Activated naive CD8-positive, alpha-beta T cell treated with anti-CD3 and anti-CD28 coated beads, Interleukin-2, amount 50 U/mL, for 16 hours (primary cell): ENCODE results near the gene TNRC6C.
"Not testable (repeated sequence)": the region's sequence is repeated elsewhere in the genome, so short reads cannot be mapped to it uniquely, and the experiment has no call there.

Experiments used
- DNase-seq: peaks from one replicate; pipeline ENCODE4 v3.0.0-alpha.2; 2020; ENCODE audit warnings: low read depth, low spot score

The TNRC6C gene

DNA sequence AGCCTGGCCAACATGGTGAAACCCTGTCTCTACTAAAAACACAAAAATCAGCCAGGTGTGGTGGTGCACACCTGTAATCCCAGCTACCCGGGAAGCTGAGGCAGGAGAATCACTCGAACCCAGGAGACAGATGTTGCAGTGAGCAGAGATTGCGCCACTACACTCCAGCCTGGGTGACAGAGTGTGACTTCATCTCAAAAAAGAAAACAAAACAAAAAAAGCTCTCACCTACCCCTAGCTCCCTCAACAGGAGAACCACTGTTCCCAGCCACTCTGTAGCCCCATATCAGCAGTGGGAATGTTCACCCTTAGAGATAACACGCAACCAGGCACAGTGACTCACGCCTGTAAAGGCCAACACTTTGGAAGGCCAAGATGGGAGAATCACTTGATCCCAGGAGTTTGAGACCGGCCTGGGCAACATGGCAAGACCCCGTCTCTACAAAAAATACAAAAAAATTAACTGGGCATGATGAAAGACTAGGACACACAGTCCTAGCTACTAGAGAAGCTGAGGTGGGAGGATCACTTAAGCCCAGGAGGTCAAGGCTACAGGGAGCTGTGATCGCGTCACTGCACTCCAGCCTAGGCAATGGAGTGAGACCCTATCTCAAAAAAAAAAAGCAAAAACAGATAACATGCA is 177.5 kb downstream of the TNRC6C start:
- DNase-seq: no peak

DNA sequence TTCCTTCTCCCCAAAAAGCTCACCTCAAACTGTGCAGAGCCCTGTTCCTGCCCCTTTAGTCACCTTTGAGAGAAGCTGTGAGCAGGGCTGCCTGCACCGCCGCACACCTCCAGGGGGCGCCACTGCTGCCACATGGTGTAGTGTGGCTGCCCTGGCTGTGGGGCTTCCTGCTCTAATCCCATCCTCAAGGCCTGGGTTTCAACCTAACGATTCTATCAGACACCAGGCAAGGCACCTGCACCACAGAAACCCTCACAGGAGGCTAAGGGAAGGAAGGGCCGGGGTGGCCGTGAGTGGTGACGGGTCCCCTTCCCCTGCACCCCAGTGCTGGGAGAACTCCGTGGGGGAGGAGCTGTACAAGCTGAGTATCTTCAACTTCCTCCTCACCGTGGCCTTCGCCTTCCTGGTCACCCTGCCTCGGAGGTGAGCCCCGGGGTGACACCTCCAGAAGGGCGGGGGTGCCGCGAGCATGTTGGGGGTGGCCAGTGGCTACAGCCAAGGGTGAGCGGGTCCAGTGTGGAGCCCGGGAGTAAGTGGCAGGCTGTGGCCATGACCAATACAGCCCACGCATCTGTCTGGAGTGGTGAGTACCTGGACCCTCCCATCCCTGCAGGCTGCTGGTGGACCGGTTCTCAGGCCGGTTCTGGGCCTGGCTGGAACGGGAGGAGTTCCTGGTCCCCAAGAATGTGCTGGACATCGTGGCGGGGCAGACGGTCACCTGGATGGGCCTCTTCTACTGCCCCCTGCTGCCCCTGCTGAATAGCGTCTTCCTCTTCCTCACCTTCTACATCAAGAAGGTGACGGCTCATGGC is 179.1 kb downstream of the TNRC6C start:
- no peak for DNase-seq

DNA sequence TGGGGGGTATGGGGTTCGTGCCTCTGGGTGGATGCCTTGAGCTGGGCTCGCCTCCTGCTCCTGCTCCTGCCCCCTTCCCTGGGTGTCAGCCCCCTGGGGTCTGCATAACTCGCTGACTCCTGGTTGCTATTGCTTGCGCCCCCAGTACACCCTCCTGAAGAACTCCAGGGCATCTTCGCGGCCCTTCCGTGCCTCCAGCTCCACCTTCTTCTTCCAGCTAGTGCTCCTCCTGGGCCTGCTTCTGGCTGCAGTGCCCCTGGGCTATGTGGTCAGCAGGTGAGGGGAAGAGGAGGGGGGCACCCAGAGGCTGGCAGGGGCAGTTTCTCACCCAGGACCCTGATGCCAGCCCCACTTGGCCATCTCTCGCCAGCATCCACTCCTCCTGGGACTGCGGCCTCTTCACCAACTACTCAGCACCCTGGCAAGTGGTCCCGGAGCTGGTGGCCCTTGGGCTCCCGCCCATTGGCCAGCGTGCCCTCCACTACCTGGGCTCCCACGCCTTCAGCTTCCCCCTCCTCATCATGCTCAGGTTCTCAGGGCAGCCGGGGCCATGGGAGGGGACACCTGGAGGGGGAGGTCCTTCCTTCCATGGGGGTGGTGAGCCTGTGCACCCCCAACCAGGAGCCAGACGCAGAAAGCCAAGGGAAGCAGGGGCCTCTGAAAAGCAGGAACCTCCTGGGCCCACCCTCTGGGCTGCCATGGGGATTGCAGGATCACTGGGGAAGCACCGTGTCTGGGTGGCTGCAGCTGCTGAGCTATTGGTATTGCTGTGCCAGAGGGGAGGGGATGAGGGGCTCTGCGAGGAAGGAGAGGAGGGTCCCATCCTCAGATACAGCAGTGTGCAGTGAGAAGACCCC is 179.9 kb downstream of the TNRC6C start:
- DNase-seq: no peak

DNA sequence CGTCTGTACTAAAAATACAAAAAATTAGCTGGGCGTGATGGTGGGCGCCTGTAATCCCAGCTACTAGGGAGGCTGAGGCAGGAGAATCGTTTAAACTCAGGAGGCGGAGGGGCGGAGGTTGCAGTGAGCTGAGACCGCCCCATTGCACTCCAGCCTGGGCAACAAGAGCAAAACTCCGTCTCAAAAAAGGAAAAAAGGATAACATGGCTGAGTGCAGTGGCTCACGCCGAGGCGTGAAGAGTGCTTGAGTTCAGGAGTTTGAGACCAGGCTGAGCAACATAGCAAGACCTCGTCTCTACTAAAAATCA is 181.3 kb downstream of the TNRC6C start:
- DNase-seq: not testable (repeated sequence)

DNA sequence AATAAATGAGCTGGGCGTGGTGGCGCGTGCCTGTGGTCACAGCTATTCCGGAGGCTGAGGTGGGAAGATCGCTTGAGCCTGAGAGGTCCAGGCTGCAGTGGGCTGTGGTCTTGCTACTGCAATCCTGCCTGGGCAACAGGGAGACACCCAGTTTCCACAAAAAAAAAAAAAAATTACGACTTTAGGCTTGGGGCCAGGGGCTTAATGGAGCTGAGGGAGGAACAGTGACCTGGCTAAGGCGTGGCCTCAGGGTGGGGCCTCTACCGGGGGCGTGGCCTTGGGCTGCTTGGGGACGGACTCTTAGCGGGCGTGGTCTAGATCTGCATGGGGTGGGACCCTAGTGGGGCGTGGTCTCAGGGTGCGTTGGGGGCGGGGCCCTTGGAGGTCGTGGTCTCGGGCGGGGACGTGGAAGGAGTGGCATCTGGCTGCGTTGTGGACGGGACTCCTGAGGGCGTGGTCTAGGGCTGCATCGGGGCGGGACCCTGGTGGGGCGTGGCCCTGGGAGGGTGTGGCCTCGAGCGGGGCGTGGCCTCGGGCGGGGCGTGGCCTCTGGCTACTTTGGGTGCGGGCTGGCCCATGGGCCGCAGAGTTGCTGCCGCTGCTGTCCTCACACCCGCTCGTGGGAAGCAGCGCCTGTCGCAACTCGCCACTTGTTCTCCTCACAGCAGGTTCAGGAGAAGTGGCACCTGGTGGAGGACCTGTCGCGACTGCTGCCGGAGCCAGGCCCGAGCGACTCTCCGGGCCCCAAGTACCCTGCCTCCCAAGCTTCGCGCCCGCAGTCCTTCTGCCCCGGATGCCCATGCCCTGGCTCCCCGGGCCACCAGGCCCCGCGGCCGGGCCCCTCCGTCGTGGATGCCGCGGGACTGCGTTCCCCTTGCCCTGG is 181.9 kb downstream of the TNRC6C start:
- DNase-seq: peak; percentile 87

DNA sequence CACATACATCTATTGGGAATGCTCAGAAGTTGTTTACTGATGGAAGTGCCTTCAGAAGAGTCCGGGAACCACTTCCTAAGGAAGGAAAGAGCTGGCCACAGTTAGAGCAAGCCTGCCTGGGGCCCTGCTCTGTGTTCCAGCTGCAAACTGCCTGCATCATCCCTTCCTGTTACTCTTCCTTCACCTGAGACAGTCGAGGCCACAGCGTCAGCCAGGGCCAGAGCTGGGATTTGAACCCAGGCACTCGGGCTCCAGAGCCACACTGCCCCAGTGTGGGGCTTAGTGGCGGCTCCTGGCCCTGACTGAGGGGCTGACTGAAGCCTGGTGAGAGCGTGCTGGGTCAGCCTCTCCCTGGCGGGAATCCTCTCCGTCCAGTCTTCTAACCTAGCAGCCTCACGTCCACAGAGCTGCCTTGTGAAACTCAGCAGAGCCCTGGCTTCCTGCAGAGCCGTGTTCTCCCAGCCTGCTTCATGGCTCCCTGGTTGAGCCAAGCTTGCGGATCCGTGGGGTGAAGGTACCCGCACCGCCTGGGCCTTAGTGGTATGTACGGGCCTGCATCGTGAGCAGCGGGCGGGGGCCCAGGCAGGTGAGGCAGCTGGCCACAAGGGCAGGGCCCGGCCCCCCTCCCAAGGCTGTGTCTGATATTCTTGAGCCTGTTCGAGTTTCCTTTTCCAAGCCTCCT is 183.1 kb downstream of the TNRC6C start:
- DNase-seq: no peak

DNA sequence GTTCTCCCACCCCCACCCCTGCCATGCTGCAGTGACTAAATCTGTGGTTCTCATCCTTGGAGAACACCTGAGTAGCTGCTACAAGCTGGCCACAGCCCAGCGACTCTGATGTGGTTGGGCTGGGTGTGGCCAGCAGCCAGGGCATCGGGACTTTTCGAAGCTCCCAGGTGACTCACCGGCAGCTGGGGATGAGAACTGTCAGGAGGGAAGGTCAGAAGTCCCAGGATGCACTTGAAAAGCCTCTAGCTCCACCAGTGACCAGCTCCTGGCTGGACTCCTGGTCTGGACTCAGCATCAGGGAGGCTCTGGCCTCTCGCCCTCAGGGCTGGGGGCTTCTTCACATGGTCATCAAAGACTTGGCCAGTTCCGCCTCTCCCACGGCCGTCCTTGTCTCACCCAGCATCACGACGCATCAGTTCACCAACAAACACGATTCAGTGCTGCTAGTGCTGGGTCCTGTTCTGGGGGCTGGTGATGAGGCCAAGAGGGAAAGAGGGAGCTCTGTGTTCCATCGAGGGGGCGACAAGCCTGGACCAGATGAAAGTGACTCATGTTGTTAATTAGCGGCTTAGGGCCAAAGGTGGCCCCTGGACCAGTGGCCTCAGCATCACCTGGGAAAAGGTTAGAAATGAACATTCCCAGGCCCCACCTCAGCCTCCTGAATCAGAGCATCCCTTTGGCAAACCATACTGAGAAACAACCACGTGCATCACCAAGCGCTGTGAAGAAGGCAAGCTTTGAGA is 183.8 kb downstream of the TNRC6C start:
- no peak for DNase-seq

DNA sequence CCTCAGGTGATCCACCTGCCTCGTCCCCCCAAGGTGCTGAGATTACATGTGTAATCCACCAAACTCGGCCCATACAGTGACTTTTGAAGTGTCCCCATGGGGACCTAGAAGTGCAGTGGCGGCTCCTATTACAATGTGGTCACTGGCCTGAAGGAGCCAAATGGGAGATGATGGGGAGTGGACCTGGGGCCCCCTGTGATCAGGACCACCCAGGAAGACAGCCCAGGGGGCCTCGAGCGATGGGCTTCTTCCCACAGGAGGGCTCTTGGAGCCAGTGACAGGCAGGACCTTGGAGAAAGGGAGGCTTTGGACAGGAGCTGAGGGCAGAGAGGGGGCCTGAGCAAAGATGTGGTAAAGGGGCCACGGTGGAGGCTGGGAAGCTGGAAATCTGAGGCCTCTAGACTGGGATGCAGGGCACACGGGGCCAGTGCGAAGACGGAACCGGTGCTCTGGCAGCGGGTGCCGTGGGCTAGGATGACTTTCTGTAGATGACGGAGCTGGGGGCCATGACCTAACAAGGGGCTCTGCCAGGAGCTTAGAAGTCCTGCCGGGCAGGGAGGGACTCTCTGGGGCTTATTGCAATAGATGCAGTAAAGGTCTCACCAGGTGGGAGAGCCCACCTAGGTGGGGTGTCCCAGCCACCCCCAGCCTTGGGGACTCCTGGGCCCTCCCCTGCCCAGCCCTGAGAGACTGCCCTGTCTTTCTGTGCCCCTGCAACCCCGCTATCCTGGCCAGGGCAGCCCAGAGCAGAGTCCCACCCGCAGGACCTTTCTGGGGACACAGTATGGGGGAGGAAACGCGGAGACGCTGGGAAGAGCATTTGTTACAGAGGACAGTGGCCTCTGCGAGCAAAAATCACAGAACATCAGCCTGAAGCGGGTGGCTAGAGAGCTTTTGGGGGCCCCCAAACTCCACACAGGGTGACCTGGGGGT is 185.0 kb downstream of the TNRC6C start:
- DNase-seq: no peak

DNA sequence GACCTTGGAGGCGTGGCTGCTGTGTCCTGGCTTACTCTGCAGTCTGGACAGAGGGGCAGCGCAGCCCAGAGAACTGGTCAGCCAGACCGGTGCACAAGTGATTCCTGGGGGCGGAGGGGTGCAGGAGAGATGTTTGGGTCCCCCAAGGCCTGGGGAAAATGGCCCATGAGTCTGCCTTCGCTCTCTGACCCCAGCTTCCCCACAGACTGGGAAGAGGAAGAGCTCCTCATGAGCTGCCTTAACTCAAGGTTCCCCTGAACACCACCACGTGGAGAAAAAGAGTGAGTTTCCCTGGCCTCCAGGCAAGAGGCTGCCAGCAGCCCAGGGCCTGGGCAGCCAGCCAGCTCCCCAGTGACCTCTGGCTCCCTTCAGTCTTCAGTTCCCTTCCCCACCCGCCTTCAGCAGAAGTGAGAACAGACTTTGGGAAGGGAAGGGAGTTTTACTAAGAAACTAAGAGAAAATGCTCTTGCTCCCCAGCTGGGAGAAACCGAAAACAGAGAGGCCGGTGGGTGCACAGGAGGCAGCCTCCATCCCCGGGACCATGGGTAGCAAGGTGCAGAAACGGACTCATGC is 185.7 kb downstream of the TNRC6C start:
- no peak for DNase-seq

DNA sequence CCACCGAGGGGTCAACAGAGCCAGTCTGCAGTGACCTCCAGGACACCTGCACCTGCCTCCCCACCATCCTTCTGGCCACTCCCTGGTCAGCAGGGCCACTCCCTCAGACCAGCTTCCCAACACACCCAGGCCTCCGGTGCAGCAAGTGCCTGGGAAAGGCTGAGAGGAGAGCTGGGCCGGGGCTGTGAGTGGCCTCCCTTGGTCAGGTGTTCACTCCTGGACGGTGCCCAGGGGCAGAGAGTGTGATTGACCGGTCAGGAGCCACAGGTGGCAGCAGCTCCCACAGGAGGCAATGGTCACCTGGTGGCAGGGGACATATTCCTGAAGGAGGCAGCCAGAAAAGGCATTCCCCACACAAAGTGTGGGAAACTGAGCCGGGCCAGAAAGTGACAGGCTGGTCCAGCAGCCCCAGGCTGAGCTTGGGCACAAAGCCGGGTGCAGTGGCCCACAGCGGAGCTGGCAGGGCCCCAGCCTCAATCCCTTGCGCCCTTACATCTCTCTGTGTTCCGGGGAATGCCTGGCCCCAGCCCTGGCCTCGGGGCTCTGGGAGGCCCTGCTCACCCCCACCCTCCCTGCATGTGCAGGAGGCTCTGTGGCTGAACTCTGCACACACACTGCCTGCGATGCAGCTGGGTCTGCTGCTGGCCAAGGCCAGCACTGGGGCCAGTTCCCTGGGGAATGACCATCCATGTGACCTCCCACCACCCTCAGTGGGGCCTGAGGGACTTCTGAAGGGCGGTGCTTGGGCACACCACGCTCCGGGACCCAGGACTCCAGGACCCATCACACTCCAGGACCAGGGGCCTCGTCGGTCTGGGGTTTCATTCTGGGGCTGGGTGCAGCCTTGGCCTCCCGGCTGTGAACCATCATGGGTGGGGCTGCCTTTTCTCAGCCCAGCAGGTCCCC is 186.5 kb downstream of the TNRC6C start:
- DNase-seq: no peak

DNA sequence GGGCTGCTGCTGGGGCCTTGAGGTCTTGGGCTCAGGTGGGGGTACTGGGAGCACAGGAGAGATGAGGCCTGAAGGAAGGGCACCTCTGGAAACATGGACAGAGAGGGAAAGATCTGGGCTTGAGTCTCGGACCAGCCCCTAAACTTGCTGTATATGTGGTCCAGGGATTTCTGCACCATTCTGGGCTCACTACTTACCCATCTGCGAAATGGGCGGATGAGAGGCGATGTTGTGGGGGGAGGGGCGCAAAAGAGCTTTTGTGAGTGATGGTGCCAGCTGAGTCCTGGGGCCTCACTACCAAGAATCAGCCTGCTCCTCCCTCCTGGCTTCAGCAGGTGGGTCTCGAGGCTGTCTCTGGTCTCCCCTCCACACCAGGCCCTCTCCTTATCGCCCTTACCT is 188.0 kb downstream of the TNRC6C start:
- no peak for DNase-seq

DNA sequence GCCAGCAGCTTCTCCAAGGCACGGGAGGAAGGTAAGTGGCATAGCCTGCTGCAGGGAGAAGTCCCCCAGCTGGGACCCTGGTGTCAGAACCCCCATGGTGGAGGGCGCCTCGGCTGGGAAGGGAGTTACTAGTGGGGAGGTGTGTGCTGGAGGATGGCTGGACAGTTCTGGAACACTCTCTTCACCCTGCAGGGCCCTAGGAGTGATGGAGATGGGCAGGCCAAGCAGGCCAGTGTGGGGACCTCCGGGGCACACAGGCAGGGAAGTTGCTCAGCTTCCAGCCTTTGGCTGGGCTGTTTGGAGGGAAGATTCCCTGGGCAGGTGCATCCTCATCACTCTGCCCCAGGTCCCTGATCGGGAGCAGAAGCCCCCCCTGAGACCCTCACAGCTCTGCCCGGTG is 188.4 kb downstream of the TNRC6C start:
- DNase-seq: no peak

DNA sequence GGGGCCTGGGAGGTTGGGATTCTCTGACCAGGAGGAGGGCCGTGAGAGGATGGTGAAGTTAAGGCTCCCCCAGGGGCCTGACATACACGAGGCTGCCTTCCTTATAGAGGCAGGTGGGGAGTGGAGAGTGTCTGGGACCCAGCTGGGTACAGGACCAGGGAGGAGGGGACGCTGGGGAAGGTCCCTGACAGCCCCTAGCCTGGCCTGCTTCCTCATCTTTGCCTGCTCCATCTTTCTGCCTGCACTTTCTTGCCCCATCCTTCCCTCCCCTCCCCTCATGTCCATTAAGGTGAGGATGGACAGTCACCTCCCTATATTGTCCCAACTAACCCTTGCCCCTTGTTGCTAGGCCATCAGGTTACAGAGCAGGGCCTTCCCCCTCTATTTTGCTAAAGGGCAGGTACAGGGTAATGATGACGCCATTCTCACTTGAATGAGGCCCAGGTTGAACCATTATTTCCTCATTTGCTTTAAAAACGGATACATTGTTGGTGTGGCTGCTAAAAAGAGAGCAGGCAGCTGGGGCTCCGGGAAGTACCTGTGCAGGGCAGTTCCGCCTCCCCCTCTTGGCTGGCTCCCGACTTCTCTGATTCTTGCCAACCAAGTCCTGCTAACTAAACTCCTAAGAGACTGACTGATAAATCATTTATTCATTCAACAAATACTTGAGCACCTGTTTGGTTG is 189.0 kb downstream of the TNRC6C start:
- no peak for DNase-seq

DNA sequence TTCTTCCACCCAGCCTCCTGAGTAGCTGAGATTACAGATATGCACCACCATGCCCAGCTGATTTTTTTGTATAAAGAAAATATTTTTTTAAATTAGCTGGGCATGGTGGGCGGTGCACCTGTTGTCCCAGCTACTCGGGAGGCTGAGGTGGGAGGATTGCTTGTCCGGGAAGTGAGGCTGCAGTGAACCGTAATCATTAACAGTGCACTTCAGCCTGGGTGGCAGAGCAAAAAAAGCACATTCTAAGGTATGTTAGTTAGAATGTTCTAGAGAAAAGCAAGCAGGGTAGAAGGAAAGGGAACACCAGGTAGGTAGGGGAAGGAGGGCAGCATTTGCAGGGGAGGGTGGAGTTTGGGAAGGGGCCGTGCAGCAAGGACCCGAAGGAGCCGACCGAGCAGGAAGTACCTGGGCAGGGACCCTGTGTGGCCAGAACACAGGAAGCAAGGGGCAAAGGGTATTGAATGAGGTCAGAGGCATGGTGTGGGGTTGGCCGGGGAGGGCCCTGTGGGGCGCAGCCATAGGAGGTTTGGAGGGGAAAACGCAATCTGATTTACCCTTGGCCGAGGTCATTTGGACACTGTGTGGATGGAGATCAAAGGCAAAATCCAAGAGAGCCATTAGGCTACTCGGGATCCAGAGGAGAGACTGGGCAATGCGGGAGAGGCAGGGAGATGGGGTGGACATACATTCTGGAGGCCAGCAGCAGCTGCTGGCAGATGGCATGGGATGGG is 189.9 kb downstream of the TNRC6C start:
- DNase-seq: no peak

DNA sequence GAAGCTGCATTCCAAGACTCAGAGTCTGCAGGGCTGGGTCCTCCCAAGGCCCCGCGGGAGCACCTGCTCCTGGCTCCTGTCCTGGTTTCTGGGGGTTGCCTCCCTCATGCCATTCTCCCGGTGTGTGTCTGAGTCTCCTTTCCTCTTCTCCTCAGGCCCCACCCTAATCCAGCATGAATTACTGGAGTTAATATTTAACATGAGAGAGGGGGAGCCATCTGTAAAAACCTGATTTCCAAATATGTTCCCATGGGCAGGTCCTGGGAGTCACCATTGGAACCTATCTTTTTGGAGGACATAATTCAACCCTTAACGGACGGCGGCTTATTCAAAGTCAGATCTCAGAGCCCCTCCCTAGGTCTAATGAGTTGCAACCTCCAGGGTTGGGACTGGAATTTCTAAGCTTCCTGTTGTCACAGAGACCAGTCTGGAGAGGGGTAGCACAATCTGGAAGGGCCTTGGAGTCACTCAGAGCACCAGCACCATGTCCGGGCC is 193.1 kb downstream of the TNRC6C start:
- DNase-seq: no peak
